K562 (cell line): ENCODE results near the gene TMIGD3. TPM values are rescaled to one million over a fixed set of nuclear protein-coding genes. Genes with fewer than 3 reads are reported as not detected.

ENCODE experiments used
- CHD2 ChIP-seq: IDR thresholded peaks from 2 replicates; pipeline ENCODE4 v1.6.1; 2011; ENCODE audit warnings: low read depth, low read length
- CREB3L1 ChIP-seq: fragments of 450-650 bp; IDR thresholded peaks from 2 replicates; pipeline ENCODE4 v1.6.1; 2014; ENCODE audit warnings: low read depth, mild to moderate bottlenecking, moderate library complexity, borderline replicate concordance
- EP400 ChIP-seq: fragments of 450-650 bp; IDR thresholded peaks from 2 replicates; pipeline ENCODE4 v1.6.1; 2017; ENCODE audit warnings: antibody characterized with exemption, mild to moderate bottlenecking, moderate library complexity
- ERF ChIP-seq: fragments of 450-650 bp; formaldehyde crosslinking; IDR thresholded peaks from 2 replicates; pipeline ENCODE4 v1.4.0; 2020; ENCODE audit warnings: mild to moderate bottlenecking, mixed read lengths
- L3MBTL2 ChIP-seq: fragments of 450-650 bp; IDR thresholded peaks from 2 replicates; pipeline ENCODE4 v1.6.1; 2016; ENCODE audit warnings: mild to moderate bottlenecking, moderate library complexity
- MCM3 ChIP-seq: fragments of 450-650 bp; IDR thresholded peaks from 2 replicates; pipeline ENCODE4 v1.6.1; 2016
- NRF1 ChIP-seq, 2 experiments: fragments of 450-650 bp; IDR thresholded peaks in 1 of 2; conservative IDR thresholded peaks in 1 of 2; 2 replicates each; pipeline ENCODE4 v1.6.1; 2014; ENCODE audit warnings: mild to moderate bottlenecking in 2 of 2
- POLR2AphosphoS5 ChIP-seq: IDR thresholded peaks from 2 replicates; pipeline ENCODE4 v1.6.1; 2011; ENCODE audit warnings: mild to moderate bottlenecking, low read depth, low read length, moderate library complexity; ENCODE audit not compliant: control insufficient read depth, insufficient read depth
- POLR2G ChIP-seq: fragments of 200-400 bp; formaldehyde crosslinking; IDR thresholded peaks from 2 replicates; pipeline ENCODE4 v1.6.1; 2017; ENCODE audit warnings: low read depth, mild to moderate bottlenecking, antibody characterized with exemption, low read length, moderate library complexity
- RBFOX2 ChIP-seq: fragments of 200-400 bp; formaldehyde crosslinking; IDR thresholded peaks from 2 replicates; pipeline ENCODE4 v1.6.1; 2017; ENCODE audit warnings: low read depth, mild to moderate bottlenecking, low read length, moderate library complexity
- RBM25 ChIP-seq: fragments of 200-400 bp; formaldehyde crosslinking; IDR thresholded peaks from 2 replicates; pipeline ENCODE4 v1.6.1; 2018; ENCODE audit warnings: low read length, low read depth, moderate library complexity; ENCODE audit not compliant: severe bottlenecking
- SAP30 ChIP-seq: fragments of 200-600 bp; sonication (generic); IDR thresholded peaks from 2 replicates; pipeline ENCODE4 v1.6.1; 2012; ENCODE audit warnings: borderline replicate concordance, low read depth, mild to moderate bottlenecking, moderate library complexity, low read length, control low read depth, inconsistent platforms; ENCODE audit not compliant: insufficient read depth, poor library complexity, severe bottlenecking
- TBL1XR1 ChIP-seq, 2 experiments: IDR thresholded peaks; 2 replicates each; pipeline ENCODE4 v1.6.1; 2012; ENCODE audit warnings: improper control_type of control experiment in 2 of 2, low read length in 2 of 2, mild to moderate bottlenecking in 1 of 2
- TCF7L2 ChIP-seq: fragments of 150-350 bp; IDR thresholded peaks from 2 replicates; pipeline ENCODE4 v1.6.1; 2016; ENCODE audit warnings: low read depth, mild to moderate bottlenecking, low read length, moderate library complexity
- UBTF ChIP-seq, 2 experiments: IDR thresholded peaks; 2 replicates each; pipeline ENCODE4 v1.6.1; 2012; ENCODE audit warnings: improper control_type of control experiment in 2 of 2, low read depth in 2 of 2, low read length in 2 of 2, borderline replicate concordance in 1 of 2
- ZNF644 ChIP-seq: fragments of 200-800 bp; sonication (Bioruptor generic); IDR thresholded peaks from 2 replicates; pipeline ENCODE4 v1.6.1; 2016; ENCODE audit warnings: low read depth, missing genetic modification characterization, missing compliant biosample characterization
- ZNF79 ChIP-seq: fragments of 250-450 bp; sonication (Bioruptor Pico); IDR thresholded peaks from 2 replicates; pipeline ENCODE4 v1.4.0; 2020; ENCODE audit warnings: low read depth, mild to moderate bottlenecking, moderate library complexity
- polyA plus RNA-seq, 8 experiments: library from polyadenylated mRNA; depleted of rRNA in 4 of 8; stranded (reverse) in 5 of 8; unstranded in 3 of 8; fragments of >200 nt; fragmentation: Nextera tagmentation in 2 of 8; fragmentation: Illumina TruSeq in 1 of 8; extraction: Ambion mirVana in 2 of 8; extraction: Trizol in 1 of 8; gene quantifications; 2 replicates each; pipeline versions ENCODE4 v1.2.1 to v1.2.3, GENCODE V29; 2011 to 2014; ENCODE audit warnings: inconsistent platforms in 1 of 8, missing spikeins in 1 of 8
- total RNA-seq, 7 experiments: library from RNA; depleted of rRNA in 6 of 7; stranded (reverse); fragments of >200 nt in 6 of 7; fragmentation: Illumina TruSeq in 2 of 7; extraction: Trizol in 2 of 7; gene quantifications; 2 replicates each; pipeline versions ENCODE4 v1.2.1 to v1.2.3, GENCODE V29; 2011 to 2021; ENCODE audit warnings: low replicate concordance in 1 of 7
- TF ChIP-seq, protein P1 (sequence below): fragments of 450-650 bp; formaldehyde crosslinking; IDR thresholded peaks from 2 replicates; pipeline ENCODE4 v1.4.0; 2020; ENCODE audit warnings: mild to moderate bottlenecking, moderate library complexity
- TF ChIP-seq, protein P2 (sequence below), 3 experiments: IDR thresholded peaks in 2 of 3; conservative IDR thresholded peaks in 1 of 3; 2 replicates each; pipeline ENCODE4 v1.5.1; 2011 to 2012; ENCODE audit warnings: low read length in 3 of 3, mild to moderate bottlenecking in 3 of 3, control low read depth in 2 of 3, improper control_type of control experiment in 1 of 3, inconsistent platforms in 1 of 3, low read depth in 1 of 3, mixed read lengths in 1 of 3, moderate library complexity in 1 of 3; ENCODE audit not compliant: insufficient read depth in 2 of 3

The TMIGD3 gene
- total and polyA plus RNA-seq, 9 of the 15 experiments (the other 6 are each of a cell fraction or from before 2014, with no cell fraction given), result 0.11 to 0.13 (median 0.11) TPM; not detected in 6

DNA sequence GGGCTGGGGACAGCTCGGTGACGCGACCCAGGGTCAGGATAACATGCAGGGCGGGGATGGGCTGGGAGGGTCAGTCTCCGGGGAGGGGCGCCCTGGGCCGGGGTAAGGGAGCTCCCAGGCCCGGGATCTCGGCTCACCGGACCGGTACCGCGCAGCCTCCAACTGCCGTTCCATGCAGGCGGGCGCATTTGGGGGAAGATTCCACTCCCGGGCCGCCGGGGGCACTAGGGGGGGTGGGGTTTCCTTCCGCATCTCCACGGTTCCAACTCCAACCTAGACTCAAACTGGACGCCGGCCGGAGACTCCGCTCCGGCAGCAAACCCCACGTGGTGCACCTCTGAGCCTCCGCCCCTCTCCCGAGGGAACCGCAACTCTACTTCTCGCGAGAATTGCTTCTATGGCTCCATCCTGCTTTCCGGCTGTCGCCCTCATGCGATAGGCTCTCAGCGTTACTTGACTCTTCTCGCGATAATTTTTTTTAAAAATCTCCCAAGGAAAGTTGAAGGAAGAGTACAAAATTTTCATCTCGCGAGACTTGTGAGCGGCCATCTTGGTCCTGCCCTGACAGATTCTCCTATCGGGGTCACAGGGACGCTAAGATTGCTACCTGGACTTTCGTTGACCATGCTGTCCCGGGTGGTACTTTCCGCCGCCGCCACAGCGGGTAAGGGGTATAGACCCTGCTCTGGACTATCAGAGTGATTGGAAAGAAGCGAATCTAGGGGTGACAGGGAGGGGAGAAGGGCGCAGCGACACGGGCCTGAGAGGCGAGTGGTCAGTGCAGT is 54.3 kb downstream of the TMIGD3 start, which contains the start of the genes ATP5PB and WDR77 (continued):
- peak; percentile 86 for TF ChIP-seq POLR2AphosphoS5
- TF ChIP-seq MCM3, result no peak
- peak; percentile 42 to 48; a peak in 2 of 4 replicates for TF ChIP-seq NRF1 (conservative IDR thresholded peaks at IDR 0.05 in 1 of 2, IDR thresholded peaks at IDR 0.05 in 1 of 2)
- TF ChIP-seq RBM25, result peak; percentile 82
- peak; percentile 19; the same call in 1 of the 2 replicates for TF ChIP-seq TCF7L2
- TF ChIP-seq RBFOX2, result peak; percentile 83
- TF ChIP-seq UBTF (IDR thresholded peaks at IDR 0.05; ENCODE audit: borderline replicate concordance in 1 of 2, low read depth in 2 of 2, low read length in 2 of 2), result peak in 1 of 2 experiments; percentile 61; a peak in 1 of 4 replicates
- TF ChIP-seq, protein P1, sequence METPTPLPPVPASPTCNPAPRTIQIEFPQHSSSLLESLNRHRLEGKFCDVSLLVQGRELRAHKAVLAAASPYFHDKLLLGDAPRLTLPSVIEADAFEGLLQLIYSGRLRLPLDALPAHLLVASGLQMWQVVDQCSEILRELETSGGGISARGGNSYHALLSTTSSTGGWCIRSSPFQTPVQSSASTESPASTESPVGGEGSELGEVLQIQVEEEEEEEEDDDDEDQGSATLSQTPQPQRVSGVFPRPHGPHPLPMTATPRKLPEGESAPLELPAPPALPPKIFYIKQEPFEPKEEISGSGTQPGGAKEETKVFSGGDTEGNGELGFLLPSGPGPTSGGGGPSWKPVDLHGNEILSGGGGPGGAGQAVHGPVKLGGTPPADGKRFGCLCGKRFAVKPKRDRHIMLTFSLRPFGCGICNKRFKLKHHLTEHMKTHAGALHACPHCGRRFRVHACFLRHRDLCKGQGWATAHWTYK (CRISPR knock-in tag), result 0 out of 2 replicates have a peak, but pooled peaks have one; percentile 20
- TF ChIP-seq CHD2, result peak; percentile 98
- 0 out of 2 replicates have a peak, but pooled peaks have one; percentile 39 for TF ChIP-seq ERF (CRISPR knock-in tag)
- no peak for TF ChIP-seq ZNF79 (CRISPR knock-in tag)
- no peak for TF ChIP-seq ZNF644 (tag)
- TF ChIP-seq L3MBTL2, result 0 out of 2 replicates have a peak, but pooled peaks have one; percentile 61
- TF ChIP-seq POLR2G, result peak; percentile 85
- TF ChIP-seq CREB3L1, result peak; percentile 96
- TF ChIP-seq SAP30, result peak; percentile 78
- TF ChIP-seq, protein P2, sequence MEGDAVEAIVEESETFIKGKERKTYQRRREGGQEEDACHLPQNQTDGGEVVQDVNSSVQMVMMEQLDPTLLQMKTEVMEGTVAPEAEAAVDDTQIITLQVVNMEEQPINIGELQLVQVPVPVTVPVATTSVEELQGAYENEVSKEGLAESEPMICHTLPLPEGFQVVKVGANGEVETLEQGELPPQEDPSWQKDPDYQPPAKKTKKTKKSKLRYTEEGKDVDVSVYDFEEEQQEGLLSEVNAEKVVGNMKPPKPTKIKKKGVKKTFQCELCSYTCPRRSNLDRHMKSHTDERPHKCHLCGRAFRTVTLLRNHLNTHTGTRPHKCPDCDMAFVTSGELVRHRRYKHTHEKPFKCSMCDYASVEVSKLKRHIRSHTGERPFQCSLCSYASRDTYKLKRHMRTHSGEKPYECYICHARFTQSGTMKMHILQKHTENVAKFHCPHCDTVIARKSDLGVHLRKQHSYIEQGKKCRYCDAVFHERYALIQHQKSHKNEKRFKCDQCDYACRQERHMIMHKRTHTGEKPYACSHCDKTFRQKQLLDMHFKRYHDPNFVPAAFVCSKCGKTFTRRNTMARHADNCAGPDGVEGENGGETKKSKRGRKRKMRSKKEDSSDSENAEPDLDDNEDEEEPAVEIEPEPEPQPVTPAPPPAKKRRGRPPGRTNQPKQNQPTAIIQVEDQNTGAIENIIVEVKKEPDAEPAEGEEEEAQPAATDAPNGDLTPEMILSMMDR (IDR thresholded peaks at IDR 0.05 in 2 of 3, conservative IDR thresholded peaks at IDR 0.05 in 1 of 3; ENCODE audit: insufficient read depth in 2 of 3, low read depth in 1 of 3, low read length in 3 of 3), result peak in 1 of 3 experiments; percentile 29; a peak in 2 of 6 replicates
- peak; percentile 95 for TF ChIP-seq EP400
- TF ChIP-seq TBL1XR1 (IDR thresholded peaks at IDR 0.05; ENCODE audit: low read length in 2 of 2), result no peak
